KOPT-K1 (cell line): ENCODE data around the gene LRRTM3.

Experiments
- H3K27ac ChIP-seq: fragments of 200-600 bp; sonication (generic); 2 replicates; pipeline ENCODE4 v1.5.1; 2016; ENCODE audit warnings: antibody characterized with exemption, mild to moderate bottlenecking, low read depth, low read length; ENCODE audit not compliant: poor library complexity, severe bottlenecking
- H3K36me3 ChIP-seq: fragments of 200-600 bp; sonication (generic); 2 replicates; pipeline ENCODE4 v1.5.1; 2017; ENCODE audit warnings: antibody characterized with exemption, mild to moderate bottlenecking, low read length, moderate library complexity; ENCODE audit not compliant: insufficient read depth
- H3K9me3 ChIP-seq: fragments of 200-600 bp; sonication (generic); 2 replicates; pipeline ENCODE4 v1.5.1; 2017; ENCODE audit warnings: antibody characterized with exemption, low read length, mild to moderate bottlenecking; ENCODE audit not compliant: insufficient read depth, poor library complexity, severe bottlenecking

The LRRTM3 gene

DNA sequence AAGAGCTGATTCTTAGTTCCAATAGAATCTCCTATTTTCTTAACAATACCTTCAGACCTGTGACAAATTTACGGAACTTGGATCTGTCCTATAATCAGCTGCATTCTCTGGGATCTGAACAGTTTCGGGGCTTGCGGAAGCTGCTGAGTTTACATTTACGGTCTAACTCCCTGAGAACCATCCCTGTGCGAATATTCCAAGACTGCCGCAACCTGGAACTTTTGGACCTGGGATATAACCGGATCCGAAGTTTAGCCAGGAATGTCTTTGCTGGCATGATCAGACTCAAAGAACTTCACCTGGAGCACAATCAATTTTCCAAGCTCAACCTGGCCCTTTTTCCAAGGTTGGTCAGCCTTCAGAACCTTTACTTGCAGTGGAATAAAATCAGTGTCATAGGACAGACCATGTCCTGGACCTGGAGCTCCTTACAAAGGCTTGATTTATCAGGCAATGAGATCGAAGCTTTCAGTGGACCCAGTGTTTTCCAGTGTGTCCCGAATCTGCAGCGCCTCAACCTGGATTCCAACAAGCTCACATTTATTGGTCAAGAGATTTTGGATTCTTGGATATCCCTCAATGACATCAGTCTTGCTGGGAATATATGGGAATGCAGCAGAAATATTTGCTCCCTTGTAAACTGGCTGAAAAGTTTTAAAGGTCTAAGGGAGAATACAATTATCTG lies 1.6 kb downstream of the LRRTM3 start:
- H3K9me3 ChIP-seq: no peaks in the 10 kb centered on the region
- no peaks in the 10 kb centered on the region for H3K36me3 ChIP-seq
- no peak overlapping the region for H3K27ac ChIP-seq

DNA sequence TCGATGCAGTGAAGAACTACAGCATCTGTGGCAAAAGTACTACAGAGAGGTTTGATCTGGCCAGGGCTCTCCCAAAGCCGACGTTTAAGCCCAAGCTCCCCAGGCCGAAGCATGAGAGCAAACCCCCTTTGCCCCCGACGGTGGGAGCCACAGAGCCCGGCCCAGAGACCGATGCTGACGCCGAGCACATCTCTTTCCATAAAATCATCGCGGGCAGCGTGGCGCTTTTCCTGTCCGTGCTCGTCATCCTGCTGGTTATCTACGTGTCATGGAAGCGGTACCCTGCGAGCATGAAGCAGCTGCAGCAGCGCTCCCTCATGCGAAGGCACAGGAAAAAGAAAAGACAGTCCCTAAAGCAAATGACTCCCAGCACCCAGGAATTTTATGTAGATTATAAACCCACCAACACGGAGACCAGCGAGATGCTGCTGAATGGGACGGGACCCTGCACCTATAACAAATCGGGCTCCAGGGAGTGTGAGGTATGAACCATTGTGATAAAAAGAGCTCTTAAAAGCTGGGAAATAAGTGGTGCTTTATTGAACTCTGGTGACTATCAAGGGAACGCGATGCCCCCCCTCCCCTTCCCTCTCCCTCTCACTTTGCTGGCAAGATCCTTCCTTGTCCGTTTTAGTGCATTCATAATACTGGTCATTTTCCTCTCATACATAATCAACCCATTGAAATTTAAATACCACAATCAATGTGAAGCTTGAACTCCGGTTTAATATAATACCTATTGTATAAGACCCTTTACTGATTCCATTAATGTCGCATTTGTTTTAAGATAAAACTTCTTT lies 2.3 kb downstream of the LRRTM3 start:
- Histone ChIP-seq H3K36me3 (no peaks in the 10 kb centered on the region), H3K9me3 (no peaks in the 10 kb centered on the region), H3K27ac (no peak overlapping the region)

DNA sequence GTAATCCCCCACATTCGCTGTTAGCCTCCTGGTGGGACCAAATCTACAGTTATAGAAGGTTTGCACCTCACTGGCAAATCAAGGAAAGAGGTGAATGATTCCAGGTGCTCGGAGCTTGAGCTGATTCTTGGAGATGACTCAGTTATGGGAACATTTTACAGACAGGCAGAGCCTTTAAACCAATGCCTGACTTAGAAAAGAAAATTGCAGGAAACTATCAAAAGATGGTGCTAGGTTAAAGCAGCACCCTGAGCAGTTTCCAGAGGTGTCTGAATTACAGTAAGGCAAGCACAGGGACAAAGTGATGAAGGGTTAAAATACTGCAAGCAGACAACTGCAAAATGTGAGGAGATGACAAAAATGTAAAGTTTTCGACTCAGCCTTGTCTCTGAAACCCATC lies 2.9 kb downstream of the LRRTM3 start:
- no peaks in the 10 kb centered on the region for H3K36me3 ChIP-seq
- no peaks in the 10 kb centered on the region for H3K9me3 ChIP-seq
- no peak overlapping the region for H3K27ac ChIP-seq

DNA sequence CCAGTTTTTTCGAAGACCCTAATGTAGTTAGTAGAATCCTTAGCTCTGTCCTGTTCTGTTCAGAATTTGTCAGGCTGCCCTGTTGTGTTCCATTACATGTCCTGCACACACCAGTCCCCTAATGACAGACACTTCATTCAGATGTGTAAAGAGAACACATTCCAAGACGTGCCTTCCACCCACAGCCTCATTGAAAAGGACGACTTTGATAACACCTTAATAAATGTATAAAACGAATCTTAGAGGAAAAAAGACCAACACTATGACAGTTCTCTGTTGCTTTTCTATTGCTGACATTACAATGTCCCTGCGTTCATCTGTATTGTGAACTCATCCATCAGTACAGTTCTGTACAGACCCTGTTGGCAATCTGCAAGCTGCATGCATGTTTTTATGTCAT lies 3.5 kb downstream of the LRRTM3 start:
- H3K27ac ChIP-seq: no peak overlapping the region
- H3K36me3 ChIP-seq: no peaks in the 10 kb centered on the region
- H3K9me3 ChIP-seq: no peaks in the 10 kb centered on the region

DNA sequence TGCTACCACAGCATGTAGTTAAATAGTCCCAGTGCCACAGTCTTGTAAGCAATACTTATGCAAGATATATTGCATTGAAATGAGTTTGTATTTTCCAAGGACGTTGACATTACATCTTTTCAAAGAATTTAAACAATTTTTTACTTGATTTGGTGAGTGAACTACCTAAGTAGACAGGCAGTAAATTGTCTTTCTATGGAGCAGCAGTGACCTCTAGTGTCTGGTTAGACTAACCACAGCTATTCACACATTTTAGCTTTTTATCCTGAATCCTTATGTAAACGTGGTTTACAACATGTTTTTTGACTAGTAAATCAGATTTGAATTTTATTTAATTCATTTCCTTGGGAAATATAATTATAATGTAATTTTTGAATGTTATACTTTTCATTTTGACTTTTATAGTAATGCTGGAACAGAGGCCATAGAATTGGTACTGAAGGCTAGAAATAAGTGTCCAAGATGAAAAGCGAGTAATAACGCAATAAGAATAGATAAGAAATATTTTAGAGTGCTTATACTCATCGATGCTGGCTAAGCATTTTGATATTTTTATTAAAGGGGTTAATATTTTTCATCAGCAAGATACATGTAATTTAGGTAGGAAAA lies 5.6 kb downstream of the LRRTM3 start:
- no peaks in the 10 kb centered on the region for H3K9me3 ChIP-seq
- H3K27ac ChIP-seq: no peak overlapping the region
- no peaks in the 10 kb centered on the region for H3K36me3 ChIP-seq

DNA sequence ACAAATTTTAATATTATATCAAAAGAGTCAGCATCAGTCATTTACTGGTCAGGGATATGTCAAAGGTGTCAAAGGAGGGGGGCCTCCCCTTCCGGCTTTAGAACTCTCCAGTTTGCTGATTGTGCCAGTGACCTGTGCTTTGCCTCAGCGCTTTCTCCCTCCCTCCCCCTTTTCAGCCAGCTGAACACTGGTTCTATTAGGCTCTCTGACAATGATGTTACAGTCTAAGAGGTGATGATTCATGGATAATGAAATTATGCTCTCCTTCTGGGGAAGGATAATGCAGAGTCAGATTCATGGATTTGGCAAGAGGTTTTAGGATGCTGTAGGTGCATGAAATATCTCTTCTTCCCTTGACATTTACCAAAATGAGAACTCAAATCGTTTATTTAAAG lies 6.1 kb downstream of the LRRTM3 start:
- H3K9me3 ChIP-seq: no peaks in the 10 kb centered on the region
- no peaks in the 10 kb centered on the region for H3K36me3 ChIP-seq
- no peak overlapping the region for H3K27ac ChIP-seq

DNA sequence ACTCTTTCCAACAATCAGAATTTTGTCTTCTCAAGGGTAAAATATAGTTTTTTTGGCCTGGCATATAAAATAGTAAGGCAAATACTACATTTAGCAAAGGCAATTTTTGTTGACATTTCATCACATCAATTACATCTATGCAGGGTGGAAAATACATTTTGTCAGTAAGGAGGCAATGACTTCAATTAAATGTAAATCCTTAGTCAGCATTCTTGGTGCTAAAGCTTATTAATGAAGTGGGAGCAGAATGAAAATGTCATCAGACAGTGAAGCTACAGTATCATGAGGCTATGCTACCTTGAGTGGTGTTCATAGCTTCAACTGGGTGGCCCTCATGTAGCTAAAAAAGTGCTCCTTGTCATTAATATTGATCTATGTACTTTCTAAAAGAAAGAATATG lies 8.9 kb downstream of the LRRTM3 start:
- Histone ChIP-seq H3K27ac (no peak overlapping the region), H3K36me3 (no peaks in the 10 kb centered on the region), H3K9me3 (no peaks in the 10 kb centered on the region)

DNA sequence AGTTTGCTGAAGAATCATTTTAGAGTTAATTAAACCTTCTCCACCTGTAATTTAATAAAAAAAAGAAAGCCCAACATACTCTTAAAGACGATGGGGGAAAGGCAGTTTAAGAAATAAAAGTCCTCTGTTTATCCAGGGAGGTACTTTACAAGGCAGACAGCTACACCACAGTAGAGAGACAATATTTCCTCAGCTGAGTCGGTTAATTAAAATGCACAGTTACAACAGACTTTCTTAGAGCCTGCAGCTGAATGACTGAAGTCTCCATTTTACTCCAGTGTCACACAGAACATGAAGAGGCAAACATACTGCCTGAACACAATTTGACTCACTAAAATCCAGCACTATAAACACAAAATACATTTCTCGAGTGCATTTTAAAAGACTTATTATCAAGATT lies 15.1 kb downstream of the LRRTM3 start:
- Histone ChIP-seq H3K36me3 (no peaks in the 10 kb centered on the region), H3K27ac (no peak overlapping the region), H3K9me3 (no peaks in the 10 kb centered on the region)

DNA sequence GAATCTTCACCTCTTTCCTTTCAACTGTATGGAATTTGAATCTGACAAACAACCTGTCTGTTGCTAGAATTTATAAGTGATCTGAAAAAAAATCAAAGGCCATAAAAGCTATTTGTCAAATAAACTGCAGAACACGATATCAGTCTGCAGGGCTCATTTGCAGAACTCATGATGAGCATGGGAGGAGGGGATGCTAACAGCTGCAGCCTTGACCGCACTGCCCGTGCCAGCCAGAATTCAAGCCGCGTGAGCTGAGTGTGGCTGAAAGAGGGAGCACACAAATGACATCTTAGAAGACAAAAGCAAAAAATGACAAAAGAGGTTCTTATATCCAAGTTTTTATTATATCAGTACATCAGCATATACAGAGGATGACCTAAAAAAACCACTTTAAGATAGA lies 15.7 kb downstream of the LRRTM3 start:
- Histone ChIP-seq H3K36me3 (no peaks in the 10 kb centered on the region), H3K9me3 (no peaks in the 10 kb centered on the region), H3K27ac (no peak overlapping the region)

DNA sequence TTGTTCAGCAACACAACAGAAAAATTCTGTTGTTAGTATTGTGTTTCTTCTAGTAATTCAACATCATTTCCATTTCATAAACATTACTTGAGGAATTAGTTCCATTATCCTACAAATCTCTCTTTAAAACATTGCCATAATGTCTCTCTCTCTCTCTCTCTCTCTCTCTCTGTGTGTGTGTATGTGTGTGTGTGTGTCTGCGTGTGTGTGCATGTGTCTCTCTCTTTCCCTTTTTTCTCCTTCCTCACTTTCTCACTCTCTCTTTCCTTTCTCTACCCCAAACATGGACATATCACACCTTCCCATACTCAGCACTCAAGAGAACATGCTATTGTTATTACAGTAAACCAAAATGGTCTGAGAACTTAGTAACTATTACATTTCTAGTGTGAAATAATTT lies 16.6 kb downstream of the LRRTM3 start:
- no peak overlapping the region for H3K27ac ChIP-seq
- H3K36me3 ChIP-seq: no peaks in the 10 kb centered on the region
- no peaks in the 10 kb centered on the region for H3K9me3 ChIP-seq

DNA sequence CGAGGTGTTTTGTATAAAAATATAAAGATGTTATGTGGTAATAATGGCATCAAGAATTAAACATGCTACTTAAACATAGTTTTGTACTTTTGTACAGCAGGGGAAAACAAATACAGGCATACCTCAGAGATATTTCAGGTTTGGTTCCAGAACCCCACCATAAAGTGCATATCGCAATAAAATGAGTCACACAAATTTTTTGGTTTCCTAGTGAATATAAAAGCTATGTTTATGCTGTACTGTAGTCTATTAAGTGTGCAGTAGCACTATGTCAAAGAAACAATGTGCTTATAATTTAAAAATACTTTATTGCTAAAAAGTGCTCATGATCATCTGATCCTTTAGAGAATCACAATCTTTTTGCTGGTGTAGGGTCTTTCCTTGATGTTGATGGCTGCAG lies 17.8 kb downstream of the LRRTM3 start:
- no peaks in the 10 kb centered on the region for H3K36me3 ChIP-seq
- H3K9me3 ChIP-seq: no peaks in the 10 kb centered on the region
- H3K27ac ChIP-seq: no peak overlapping the region

DNA sequence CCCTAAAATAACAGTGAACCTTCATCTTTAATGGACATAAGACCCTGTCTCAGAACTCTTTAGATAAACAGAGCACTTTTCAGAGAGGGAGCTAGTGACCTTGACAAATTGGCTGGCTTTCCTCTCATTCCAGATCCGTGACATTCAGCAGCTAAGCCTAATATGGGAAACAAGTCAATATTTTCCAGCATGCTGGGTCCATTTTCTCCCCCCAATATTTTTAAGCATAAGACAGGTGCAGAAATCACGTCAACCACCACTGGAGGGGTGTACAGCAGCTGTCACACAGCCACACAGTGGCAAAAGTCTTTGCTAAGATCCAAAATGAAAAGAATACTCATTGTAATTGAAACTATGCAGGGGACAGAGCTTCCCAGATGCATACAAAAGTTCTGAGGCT lies 26.1 kb downstream of the LRRTM3 start:
- H3K36me3 ChIP-seq: no peaks in the 10 kb centered on the region
- no peaks in the 10 kb centered on the region for H3K9me3 ChIP-seq
- no peak overlapping the region for H3K27ac ChIP-seq

DNA sequence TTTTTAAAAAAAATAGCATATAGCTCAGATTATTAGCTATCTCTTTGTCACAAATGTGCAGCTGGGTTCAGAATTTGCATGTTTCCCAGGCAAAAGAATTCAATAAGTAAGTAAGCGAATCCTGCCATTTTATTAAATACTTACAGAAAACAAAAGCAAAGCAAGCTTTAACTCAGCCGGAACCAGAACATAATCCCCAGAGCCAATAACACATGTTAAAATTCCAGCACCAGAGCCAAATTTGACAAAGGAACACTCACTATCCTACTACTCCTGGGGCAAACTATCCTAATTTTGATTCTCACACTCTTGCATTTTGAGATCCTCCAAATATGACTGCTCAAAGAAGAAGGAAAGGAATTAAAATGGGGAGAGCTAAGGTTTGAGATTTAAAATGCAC lies 32.6 kb downstream of the LRRTM3 start:
- no peaks in the 10 kb centered on the region for H3K36me3 ChIP-seq
- H3K9me3 ChIP-seq: no peaks in the 10 kb centered on the region

DNA sequence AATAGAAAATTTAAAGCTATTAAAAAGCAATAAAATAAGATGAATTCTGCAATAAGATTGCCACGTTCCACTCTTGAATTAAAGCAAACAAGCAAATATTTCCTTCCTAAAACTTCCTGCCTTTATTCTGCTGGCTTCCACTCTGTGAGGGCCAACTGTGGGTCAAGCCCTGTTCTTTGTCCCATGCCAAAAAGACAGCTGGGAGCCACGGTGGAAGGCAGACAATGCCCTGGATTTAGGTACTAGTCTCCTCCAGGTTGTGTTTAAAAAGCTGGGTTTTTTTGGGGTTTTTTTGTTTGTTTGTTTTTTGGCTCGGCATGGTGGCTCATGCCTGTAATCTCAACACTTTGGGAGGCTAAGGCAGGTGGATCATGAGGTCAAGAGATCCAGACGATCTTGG lies 39.1 kb downstream of the LRRTM3 start:
- Histone ChIP-seq H3K36me3 (no peaks in the 10 kb centered on the region), H3K9me3 (no peaks in the 10 kb centered on the region), H3K27ac (no peak overlapping the region)

More for the DNA sequence above, 32.6 kb downstream of the LRRTM3 start:
- H3K27ac ChIP-seq: no peak overlapping the region

DNA sequence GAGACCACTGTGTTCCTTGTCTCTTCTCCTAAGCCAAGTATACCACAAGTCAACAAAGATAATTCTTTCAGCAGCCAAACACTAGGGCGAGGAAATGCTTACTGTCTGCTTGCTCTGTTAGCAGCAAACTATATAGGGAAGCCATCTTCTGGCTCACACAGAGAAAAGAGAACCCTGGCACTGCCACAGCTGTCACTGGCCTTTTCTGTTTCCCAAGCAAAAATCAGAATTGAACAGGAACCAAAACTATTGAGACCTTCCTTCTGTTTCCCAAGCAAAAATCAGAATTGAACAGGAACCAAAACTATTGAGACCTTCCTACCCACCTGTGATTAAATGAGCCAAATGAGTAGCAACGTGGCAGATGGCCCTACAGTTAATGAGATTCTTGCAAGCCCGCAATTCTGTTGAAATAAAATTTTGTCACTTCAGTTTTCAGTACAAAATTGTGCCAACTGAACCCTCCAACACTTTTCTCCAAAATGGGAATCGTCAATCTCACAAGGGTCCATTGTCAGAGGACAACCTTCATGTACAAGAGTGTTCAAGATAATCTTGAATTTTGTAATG lies 54.5 kb downstream of the LRRTM3 start:
- H3K36me3 ChIP-seq: no peaks in the 10 kb centered on the region
- H3K9me3 ChIP-seq: no peaks in the 10 kb centered on the region
- H3K27ac ChIP-seq: no peak overlapping the region
